ENCODE measurements around the gene DEAF1. TPM values are rescaled to one million over a fixed set of nuclear protein-coding genes. Genes with fewer than 3 reads are reported as not detected.

The DEAF1 gene
- total and polyA plus RNA-seq, 2 of the 13 experiments (the other 11 are each of a cell fraction or from before 2014, with no cell fraction given) = 22.3 to 29.6 TPM

- TF ChIP-seq, protein P1, sequence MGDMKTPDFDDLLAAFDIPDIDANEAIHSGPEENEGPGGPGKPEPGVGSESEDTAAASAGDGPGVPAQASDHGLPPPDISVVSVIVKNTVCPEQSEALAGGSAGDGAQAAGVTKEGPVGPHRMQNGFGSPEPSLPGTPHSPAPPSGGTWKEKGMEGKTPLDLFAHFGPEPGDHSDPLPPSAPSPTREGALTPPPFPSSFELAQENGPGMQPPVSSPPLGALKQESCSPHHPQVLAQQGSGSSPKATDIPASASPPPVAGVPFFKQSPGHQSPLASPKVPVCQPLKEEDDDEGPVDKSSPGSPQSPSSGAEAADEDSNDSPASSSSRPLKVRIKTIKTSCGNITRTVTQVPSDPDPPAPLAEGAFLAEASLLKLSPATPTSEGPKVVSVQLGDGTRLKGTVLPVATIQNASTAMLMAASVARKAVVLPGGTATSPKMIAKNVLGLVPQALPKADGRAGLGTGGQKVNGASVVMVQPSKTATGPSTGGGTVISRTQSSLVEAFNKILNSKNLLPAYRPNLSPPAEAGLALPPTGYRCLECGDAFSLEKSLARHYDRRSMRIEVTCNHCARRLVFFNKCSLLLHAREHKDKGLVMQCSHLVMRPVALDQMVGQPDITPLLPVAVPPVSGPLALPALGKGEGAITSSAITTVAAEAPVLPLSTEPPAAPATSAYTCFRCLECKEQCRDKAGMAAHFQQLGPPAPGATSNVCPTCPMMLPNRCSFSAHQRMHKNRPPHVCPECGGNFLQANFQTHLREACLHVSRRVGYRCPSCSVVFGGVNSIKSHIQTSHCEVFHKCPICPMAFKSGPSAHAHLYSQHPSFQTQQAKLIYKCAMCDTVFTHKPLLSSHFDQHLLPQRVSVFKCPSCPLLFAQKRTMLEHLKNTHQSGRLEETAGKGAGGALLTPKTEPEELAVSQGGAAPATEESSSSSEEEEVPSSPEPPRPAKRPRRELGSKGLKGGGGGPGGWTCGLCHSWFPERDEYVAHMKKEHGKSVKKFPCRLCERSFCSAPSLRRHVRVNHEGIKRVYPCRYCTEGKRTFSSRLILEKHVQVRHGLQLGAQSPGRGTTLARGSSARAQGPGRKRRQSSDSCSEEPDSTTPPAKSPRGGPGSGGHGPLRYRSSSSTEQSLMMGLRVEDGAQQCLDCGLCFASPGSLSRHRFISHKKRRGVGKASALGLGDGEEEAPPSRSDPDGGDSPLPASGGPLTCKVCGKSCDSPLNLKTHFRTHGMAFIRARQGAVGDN (CRISPR knock-in tag; IDR thresholded peaks at IDR 0.05) = peak; percentile 87
- TF ChIP-seq, protein P2, sequence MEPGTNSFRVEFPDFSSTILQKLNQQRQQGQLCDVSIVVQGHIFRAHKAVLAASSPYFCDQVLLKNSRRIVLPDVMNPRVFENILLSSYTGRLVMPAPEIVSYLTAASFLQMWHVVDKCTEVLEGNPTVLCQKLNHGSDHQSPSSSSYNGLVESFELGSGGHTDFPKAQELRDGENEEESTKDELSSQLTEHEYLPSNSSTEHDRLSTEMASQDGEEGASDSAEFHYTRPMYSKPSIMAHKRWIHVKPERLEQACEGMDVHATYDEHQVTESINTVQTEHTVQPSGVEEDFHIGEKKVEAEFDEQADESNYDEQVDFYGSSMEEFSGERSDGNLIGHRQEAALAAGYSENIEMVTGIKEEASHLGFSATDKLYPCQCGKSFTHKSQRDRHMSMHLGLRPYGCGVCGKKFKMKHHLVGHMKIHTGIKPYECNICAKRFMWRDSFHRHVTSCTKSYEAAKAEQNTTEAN (CRISPR knock-in tag; conservative IDR thresholded peaks at IDR 0.05) = 0 out of 2 replicates have a peak, but pooled peaks have one; percentile 40
- 0 out of 2 replicates have a peak, but pooled peaks have one; percentile 38 for TF ChIP-seq ZSCAN25 (CRISPR knock-in tag; IDR thresholded peaks at IDR 0.05)
- TF ChIP-seq ZNF160 (CRISPR knock-in tag; IDR thresholded peaks at IDR 0.05) = 0 out of 2 replicates have a peak, but pooled peaks have one; percentile 22
- TF ChIP-seq FOXO1 (CRISPR knock-in tag; IDR thresholded peaks at IDR 0.05) = no peak
- 0 out of 2 replicates have a peak, but pooled peaks have one; percentile 25 for TF ChIP-seq ZNF546 (CRISPR knock-in tag; conservative IDR thresholded peaks at IDR 0.05)
- TF ChIP-seq ZMAT3 (CRISPR knock-in tag; conservative IDR thresholded peaks at IDR 0.05) = no peak
- TF ChIP-seq ZNF709 (CRISPR knock-in tag; IDR thresholded peaks at IDR 0.05) = peak; percentile 79; the same call in 1 of the 2 replicates
- TF ChIP-seq, protein P3, sequence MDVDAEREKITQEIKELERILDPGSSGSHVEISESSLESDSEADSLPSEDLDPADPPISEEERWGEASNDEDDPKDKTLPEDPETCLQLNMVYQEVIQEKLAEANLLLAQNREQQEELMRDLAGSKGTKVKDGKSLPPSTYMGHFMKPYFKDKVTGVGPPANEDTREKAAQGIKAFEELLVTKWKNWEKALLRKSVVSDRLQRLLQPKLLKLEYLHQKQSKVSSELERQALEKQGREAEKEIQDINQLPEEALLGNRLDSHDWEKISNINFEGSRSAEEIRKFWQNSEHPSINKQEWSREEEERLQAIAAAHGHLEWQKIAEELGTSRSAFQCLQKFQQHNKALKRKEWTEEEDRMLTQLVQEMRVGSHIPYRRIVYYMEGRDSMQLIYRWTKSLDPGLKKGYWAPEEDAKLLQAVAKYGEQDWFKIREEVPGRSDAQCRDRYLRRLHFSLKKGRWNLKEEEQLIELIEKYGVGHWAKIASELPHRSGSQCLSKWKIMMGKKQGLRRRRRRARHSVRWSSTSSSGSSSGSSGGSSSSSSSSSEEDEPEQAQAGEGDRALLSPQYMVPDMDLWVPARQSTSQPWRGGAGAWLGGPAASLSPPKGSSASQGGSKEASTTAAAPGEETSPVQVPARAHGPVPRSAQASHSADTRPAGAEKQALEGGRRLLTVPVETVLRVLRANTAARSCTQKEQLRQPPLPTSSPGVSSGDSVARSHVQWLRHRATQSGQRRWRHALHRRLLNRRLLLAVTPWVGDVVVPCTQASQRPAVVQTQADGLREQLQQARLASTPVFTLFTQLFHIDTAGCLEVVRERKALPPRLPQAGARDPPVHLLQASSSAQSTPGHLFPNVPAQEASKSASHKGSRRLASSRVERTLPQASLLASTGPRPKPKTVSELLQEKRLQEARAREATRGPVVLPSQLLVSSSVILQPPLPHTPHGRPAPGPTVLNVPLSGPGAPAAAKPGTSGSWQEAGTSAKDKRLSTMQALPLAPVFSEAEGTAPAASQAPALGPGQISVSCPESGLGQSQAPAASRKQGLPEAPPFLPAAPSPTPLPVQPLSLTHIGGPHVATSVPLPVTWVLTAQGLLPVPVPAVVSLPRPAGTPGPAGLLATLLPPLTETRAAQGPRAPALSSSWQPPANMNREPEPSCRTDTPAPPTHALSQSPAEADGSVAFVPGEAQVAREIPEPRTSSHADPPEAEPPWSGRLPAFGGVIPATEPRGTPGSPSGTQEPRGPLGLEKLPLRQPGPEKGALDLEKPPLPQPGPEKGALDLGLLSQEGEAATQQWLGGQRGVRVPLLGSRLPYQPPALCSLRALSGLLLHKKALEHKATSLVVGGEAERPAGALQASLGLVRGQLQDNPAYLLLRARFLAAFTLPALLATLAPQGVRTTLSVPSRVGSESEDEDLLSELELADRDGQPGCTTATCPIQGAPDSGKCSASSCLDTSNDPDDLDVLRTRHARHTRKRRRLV (CRISPR knock-in tag; IDR thresholded peaks at IDR 0.05) = no peak
- no peak for TF ChIP-seq NR2F6 (IDR thresholded peaks at IDR 0.05)
- TF ChIP-seq NR2F6 (CRISPR knock-in tag; IDR thresholded peaks at IDR 0.05) = peak; percentile 43; the same call in 1 of the 2 replicates
- TF ChIP-seq BCL6 (CRISPR knock-in tag; IDR thresholded peaks at IDR 0.05) = no peak
- peak; percentile 49; the same call in 1 of the 2 replicates for TF ChIP-seq MXD3 (CRISPR knock-in tag; IDR thresholded peaks at IDR 0.05)
- peak; percentile 54 for TF ChIP-seq GATAD1 (CRISPR knock-in tag; IDR thresholded peaks at IDR 0.05)
- TF ChIP-seq ZNF333 (CRISPR knock-in tag; IDR thresholded peaks at IDR 0.05; ENCODE audit: borderline replicate concordance) = no peak
- TF ChIP-seq, protein P4, sequence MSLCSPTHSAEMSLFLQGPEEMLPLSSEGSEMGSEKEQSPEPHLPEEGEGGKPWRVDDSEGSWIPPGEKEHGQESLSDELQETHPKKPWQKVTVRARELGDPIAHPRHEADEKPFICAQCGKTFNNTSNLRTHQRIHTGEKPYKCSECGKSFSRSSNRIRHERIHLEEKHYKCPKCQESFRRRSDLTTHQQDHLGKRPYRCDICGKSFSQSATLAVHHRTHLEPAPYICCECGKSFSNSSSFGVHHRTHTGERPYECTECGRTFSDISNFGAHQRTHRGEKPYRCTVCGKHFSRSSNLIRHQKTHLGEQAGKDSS (CRISPR knock-in tag; IDR thresholded peaks at IDR 0.05; ENCODE audit: borderline replicate concordance, low read depth) = peak; percentile 70; the same call in 1 of the 2 replicates
- TF ChIP-seq TGIF2 (CRISPR knock-in tag; IDR thresholded peaks at IDR 0.05) = 0 out of 2 replicates have a peak, but pooled peaks have one; percentile 60
These were observed 33.1 kb upstream of the DEAF1 start (continued) for GRCh38 chr11:727859-728748.
